Measurements from ENCODE around the gene GAB2.

GAB2 gene

DNA sequence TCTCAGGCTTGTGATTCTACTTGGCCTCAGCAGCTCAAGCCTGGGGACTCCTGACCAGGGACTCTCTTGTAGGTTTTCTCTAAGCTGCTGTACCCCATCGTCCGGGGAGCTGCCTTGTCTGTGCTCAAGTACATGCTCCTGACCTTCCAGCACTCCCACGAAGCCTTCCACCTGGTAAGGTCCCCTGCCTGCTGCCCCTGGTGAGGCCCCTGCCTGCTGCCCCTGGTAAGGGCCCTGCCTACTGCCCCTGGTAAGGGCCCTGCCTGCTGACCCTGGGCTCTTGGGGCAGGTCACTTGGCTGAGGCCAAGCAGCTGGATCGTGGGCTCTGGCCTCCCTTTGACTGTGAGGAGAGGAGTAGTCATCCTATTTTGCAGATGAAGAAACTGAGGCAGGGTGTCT is 217.6 kb downstream of the GAB2 start:
- no peak for DNase-seq

DNA sequence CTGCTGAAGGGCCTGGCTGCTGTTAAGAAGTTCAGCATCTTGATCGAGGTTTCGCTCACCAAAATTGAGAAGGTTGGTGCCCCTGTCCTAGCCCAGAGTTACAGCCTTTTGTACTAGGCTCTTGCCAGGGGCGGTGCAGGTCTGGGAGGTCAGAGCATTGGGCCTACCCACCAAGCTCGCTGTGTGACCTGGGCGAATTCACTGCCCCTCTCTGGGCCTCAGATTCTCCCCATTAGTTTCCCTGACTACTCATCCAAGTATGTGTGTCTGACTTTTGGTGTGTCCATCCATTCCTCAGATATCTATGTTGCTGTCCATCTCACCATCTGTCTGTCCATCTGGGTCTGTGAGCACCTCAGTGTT is 218.0 kb downstream of the GAB2 start:
- no peak for DNase-seq

DNA sequence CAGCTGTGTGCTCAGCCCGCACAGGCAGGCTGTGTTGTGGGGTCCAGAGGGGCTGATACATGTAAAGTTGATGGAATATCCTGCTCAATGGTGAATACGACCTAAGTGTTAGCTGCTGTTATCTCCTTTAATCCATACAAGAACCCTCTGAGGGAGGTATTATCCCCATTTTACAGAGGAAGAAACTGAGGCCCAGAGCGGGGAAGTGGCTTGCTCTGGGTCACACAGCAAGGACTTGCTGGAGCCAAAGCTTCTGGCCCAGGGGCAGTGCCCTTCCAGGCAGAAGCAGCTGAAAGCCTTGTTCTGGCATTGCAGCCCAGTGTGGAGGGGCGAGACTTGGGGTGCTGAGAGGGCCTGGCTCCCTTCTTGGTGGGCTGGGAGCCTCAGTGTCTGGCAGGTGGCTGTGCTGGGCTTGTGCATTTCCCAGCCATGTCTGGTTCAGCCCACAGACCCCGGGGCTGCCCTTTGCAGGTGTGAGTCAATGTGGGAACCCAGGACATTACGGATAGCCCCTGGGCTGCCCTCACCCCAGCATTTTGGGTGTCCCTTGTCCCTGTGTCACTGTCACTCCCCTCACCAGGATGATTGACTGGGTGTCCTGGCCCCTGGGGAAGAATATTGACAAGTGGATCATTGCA is 218.5 kb downstream of the GAB2 start:
- DNase-seq = no peak

DNA sequence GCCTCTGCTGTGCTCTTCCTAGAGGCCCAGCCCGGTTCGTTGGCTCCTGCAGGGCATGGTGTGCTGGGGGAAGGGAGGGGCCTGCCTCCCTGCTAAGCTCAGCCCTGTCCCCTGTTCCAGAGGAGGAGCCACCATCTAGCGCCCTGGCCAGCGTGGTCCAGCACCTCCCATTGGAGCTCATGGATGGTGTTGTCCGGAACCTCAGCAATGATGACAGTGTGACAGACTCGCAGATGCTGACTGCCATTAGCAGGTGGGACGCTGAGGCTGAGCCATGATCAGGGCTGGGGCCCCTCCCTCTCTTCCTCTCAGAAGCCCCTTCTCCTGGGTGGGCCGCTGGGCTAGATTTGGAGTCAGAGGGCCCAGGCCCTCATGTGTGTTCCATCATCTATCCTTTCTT is 219.8 kb downstream of the GAB2 start:
- no peak for DNase-seq

DNA sequence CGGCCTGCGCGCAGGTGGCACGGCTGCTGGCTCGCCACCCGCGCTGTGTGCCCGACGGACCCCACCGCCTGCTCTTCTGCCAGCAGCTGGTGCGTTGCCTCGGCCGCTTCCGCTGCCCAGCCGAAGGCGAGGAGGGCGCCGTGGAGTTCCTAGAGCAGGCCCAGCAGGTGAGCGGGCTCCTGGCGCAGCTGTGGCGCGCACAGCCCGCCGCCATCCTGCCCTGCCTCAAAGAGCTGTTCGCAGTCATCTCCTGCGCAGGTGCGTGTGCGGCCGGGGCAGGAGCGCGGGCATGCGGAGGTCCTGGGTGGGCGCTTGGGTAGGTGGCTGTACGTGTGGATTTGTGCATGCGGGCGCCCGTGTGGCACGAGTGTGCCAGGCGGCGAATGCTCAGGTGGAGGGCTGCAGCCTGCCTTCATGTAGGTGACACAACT is 220.9 kb downstream of the GAB2 start:
- no peak for DNase-seq

DNA sequence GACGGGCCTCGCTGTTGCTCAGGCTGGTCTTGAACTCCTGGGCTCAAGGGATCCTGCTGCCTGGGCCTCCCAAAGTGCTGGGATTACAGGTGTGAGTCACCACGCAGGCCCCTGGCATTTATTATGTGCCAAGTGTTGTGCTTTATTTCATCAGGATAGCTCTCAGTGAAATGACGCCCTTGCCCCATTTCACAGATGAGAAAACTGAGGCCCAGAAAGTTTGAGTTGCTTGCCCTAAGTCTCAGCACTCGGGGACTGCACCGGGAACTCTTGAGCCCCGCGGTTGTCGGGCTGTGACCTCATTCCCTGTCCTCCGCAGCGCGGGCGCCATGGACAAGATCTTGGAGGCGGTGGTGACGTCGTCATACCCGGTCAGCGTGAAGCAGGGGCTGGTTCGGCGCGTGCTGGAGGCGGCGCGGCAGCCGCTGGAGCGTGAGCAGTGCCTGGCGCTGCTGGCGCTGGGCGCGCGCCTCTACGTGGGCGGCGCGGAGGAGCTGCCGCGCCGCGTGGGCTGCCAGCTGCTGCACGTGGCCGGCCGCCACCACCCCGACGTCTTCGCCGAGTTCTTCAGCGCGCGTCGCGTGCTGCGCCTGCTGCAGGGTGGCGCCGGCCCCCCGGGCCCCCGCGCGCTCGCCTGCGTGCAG is 221.6 kb downstream of the GAB2 start:
- no peak for DNase-seq

DNA sequence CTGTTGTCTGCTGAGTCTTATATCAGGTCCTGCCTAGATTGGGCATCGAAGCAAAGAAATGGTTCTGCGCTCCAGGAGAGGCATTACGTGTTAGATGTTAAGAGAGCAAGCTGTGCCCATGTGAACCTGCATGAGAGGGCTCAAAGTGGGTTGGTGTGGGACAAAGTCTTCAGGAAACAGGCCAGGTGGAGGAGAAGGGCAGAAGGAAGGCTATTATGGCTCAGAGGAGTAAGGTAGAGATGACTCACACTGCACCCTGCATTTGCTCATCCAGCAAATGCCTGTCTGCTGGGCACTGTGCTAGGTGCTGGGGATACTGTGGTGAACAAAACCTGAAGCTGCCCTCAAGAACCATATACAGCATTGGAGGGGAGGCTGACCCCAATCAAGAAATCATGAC is 223.1 kb downstream of the GAB2 start:
- DNase-seq = no peak

DNA sequence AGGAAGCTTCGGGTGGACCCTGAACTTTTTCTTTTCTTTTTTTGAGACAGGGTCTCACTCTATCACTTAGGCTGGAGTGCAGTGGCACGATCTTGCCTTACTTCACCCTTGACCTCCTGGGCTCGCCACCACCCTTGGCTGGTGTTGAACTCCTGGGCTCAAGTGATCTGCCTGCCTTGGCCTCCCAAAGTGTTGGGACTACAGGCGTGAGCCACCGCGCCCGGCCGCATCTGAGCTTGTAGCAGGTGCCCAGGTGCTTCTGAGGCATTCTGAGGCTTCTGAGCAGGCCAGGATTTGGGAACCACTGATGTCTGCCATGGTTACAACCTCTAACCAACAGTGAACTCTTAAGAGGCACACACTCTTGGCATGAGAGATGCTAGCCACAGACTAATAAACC is 223.8 kb downstream of the GAB2 start:
- DNase-seq = no peak

DNA sequence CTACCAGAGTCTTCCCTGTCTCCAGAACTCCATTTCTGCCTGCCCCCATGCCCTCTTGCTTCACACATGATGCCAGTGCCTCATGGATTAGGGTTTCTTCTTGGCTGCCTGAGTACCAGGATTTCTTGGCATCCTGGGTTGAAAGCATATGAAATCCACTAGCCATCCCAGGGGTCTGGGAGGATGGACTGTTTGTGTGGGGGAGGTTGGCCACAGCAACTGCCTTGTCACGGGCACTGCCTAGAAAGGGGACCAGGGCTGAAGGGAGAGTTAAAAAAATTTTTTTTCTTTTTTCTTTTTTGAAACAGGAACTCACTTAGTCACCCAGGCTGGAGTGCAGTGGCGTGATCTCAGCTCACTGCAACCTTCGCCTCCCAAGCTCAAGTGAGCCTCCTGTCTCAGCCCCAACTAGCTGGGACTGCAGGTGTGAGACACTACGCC is 224.7 kb downstream of the GAB2 start:
- no peak for DNase-seq

DNA sequence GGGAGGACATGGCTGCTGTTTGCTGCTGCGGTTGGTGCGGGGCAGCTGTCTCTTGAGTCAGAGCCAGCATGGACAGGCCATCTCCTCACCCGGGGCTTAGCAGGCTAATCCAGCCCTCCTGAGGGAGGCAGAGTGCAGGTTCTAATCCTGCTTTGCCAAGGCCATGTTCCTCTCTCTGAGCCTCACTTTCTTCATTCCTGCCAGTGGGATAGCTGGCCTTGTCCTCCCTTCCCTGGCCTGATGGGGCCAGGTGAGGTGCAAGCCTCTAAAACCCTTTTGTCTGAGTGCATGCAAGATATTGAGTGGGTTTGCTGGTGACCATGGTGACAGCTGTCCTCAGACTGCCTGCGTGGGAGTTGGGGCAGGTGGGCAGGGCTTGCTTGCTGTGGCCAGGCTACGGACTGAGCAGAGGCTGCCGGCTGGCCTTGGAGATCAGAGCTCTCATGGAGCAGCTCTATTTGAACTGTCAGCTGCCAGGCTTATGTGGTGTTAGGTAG is 225.3 kb downstream of the GAB2 start:
- no peak for DNase-seq

DNA sequence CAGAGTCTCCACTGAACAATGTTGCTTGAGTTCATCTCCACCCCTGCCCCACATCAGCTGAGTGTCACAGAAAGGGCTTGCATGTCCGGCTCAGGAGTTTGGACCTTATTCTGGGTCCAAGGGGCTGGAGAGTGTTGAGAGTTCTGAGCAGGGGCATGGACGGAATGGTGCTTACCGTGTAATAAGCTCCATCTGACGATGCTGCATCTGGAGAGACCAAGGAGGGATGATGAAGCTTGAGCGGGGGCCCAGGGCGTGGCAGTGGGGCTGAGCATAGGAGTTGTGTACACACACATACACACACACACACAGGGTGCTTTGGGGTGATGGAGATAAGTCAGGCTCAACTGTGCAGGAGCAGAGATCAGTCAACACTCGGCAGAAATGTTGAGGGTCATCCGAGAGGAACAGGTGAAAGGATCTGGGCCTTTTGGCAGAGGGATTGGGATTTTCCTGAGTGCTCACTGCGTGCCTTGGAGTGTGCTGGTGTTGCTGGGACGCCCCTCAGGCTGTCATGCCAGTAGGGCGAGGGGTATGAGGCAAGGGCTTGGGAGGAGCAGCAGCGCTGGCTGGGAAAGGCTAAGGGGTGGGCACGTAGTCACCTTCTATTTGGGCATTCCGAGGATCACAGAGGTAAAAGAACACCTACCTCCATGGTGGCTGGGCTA is 226.6 kb downstream of the GAB2 start:
- no peak for DNase-seq

DNA sequence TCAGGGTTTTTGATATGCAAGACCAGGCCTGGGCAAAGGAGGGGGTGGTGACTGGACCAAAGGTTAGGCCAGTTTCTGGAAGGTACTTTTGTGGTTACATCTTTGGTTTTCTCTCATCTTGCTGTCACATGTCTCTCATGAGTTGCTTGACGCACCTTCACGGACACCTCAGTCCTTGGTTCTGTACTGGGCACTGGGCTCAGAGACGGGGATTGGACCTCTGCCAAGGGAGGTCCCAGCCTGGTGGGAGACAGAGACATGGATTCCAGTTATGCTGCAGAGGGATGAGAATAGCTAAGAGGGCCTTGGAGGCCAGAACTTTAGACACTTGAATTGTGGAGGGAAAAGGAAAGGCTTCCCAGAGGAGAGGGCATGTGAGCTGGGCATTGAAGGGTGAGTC is 227.2 kb downstream of the GAB2 start:
- no peak for DNase-seq

DNA sequence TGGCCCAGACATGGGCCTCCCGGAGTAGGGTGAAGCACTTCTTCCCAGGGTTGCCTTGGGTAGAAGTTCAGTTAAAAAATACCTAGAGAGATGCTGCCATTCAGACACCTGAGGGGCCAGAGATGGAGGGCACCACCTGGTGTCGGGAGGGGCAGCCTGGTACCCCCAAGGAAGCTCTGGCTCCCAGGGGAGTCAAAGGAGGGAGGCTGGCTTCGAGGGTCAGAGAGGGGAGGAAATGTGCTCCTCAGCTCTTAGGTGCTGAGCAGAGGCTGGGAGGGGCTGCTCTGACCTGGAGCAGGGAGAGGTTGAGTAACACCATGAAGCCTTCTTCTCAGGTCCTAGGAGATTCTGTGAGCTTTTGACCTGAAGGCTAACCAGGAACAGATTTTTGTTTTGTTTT is 227.8 kb downstream of the GAB2 start:
- no peak for DNase-seq

DNA sequence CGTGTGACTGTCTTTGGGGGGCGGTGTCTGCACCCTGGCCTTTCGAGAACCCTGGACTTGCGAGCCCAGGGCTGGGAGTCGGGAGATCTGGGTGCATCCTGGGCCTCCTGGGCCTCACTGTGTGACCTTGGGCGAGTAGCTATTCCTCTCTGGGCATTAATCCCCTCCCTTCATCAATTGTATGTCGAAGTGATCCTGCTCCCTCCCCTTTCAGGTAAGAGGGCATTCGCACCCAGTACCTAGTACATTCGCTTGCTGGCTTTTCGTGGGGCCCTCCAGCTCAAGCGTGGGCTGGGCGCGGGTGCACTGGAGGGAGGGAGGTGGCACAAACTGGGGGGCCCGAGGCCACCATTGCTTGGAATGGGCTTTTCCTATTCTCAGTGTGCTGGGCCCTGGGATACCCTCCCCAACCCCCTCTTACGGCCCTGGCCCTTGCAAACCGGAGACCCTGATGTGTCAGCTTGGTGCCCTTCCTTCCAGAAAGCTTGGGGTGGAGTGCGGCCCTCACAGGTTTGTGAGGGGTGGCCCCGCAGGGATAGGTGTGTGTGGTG is 228.4 kb downstream of the GAB2 start:
- DNase-seq = no peak

DNA sequence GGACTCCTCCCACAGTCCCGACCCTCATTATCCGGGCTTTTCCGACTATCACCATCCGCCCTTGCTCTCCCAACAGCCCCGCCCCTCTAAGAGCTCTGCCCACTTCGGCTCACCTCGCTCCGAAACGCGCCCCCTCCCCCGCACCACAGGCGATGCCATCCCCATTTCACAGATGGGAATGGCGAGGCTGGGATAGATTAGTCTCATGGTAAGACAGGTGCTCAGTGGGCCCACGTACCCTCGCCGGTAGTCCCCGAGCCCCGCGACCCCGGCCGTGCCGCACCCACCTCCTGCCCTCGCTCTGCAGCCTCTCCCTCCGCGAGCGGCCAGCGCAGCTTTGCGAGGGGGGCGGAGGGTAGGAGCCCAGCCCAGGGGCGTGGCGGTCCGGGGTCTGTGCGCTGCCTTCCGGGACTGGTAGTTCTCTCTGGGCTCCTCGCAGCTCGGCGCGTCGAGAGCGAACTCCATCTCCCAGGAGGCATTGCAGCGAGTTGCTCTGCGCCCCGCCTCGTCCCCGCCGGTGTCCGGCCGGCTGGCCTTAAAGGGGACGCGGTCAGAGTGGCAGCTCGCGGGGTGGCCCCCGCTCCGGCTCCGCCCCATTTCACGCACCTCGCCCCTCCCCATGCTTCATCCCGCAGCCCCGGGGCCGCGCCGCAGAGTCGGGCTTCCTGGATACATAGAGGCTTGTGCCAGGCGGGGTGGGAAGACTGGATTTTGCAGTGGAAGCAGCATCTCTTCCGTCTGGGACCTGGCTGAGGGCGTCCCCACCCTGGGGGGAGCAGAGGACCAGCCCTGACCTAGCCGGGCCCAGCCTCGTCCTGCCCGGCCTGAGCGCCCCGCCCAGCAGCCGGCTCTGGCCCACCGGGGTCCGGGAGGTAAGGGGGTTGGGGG is 229.1 kb downstream of the GAB2 start, which contains the start of the genes KCTD21 and USP35:
TSS of gene KCTD21 (minus strand) at position 341 of the 888 bp plus-strand sequence. CDS start 14,072 bp downstream, outside the sequence.
TSS of gene USP35 (plus strand) at position 634 of the 888 bp plus-strand sequence. CDS start 7,327 bp downstream, outside the sequence.
- peak; percentile 99 for DNase-seq

DNA sequence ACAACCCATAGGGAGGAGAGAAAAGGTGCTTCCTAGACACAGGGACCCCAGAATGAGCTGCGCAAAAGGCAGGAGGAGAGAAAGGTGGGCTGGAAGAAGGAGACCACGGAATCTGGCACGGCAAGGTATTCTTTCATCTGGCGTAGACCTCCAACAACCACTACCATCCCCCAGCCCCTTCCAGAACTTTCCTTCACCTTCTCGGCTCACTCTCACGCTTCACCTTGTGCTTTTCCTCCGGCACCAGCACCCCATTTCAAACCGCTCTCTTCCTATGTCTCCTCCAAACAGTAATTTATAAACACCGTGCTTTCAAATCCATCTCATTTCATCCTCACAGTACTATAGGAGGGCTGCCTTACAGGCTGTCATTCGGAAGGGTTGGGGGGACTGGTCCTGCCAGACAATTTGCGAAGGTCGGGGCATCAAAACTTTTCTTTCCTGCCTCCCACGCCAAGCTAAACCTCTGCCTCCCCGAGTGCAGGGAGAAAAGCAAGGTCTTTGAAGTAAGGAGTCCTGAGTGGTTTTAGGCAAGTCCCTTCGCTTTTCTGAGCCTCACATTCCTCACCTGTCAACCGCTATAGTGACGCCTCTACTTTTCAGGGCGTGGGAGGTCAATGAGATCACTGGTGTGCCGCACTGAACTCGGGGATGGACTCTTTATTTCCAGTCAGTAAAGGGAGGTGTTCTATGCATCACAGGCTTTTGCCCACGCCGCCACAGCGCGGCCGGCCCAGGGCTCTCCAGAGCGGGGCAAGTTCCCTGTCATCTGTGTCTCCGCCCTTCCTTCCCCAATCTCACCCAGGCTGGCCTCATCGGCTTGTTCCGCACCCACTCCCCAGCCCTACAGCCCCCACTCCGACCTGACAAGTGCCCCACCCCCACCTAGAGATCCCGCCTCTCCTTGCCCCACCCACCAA is 230.0 kb downstream of the GAB2 start:
- no peak for DNase-seq

DNA sequence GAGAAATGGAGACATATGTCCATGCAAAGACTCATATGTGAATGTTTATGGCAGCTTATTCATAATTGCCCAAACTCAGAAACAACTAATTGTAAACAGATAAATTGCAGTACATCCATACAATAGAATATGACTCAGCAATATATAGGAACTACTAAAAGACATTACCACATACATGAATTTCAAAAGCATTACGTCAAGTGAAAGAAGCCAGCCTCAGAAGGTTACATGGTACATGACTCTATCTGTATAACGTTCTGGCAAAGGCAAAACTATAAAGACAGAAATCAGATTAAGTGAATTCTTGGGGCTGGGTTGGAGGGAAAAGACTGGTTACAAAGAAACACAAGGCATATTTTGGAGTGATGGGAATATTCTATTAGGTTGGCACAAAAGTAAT is 236.4 kb downstream of the GAB2 start:
- no peak for DNase-seq

DNA sequence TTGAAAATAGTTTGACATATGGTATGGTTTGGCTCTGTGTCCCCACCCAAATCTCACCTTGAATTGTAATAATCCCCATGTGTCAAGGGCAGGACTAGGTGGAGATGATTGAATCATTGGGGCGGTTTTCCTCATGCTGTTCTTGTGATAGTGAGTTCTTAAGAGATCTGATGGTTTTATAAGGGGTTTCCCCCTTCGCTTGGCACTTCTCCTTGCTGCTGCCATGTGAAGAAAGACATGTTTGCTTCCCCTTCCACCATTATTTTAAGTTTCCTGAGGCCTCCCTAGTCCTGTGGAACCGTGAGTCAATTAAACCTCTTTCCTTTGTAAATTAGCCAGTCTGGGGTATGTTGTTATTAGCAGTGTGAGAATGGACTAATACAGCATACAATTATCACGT is 236.9 kb downstream of the GAB2 start:
- DNase-seq = no peak

DNA sequence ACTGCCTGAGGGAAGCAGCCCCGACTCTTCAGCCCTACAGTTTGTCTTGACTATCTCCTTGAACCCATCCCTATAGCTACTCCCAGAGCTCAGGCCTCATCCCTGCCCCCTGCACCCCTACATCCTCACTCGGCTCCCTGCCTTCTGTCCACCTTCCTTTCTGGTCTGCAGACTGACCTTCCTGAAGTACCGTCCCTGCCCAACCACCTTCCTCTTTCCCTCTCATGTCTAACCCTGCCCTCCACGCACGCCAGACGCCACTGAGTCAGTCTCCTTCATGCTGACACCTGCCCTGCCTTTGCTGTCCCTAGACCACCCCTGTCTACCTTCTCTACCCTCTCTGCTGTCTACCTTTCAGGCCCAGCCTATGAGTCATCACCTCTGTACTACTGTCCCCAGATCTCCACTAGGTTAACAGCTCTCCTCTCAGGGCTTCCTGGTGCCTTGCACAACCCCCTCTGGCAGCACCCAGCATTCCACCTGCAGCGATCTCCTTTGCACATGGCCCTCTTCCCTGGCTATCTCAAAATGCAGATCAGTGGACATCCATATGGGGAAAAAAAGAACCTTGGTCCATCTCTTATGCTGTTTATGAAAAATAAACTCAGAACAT is 238.1 kb downstream of the GAB2 start:
- DNase-seq = peak; percentile 87

DNA sequence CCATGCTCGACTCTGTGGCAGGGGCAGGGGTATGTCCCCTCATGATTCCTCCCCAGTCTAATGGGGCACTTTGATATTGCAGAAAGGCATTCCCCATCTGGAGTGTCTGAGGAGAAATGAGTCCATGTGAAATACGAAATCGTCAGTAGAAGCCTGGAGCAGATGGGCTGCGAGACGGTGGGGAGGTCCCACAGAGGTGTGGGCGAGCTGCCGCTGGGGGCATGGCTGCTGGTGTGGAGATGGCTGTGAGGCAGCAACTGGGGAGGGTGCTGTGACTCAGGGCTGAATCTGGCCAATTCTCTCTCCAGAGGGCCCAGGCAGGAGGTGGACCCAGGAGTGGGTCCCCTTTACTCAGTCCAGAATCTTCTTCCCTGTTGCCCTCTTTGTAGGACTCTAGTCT is 240.4 kb downstream of the GAB2 start:
- no peak for DNase-seq

DNA sequence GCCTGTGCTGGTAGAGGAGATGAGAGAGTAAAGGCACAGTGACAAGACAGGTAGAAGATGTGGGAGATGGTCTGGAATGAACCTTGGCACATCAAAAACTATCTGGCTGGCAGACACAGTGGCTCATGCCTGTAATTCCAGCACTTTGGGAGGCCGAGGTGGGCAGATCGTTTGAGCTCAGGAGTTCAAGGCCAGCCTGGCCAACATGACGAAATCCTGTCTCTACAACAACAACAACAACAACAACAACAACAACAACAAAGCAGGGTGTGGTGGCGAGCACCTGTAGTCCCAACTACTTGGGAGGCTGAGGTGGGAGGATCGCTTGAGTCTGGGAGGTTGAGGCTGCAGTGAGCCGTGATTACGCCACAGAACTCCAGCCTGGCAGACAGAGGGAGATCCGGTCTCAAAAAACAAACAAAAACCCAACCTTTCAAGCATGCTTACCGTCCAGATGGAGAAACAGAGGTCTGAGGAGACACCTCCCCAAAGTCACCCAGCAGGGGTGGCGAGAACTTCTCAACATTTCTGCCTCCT is 240.9 kb downstream of the GAB2 start:
- DNase-seq = no peak

All from islet precursor cell (in vitro differentiated cells).